Measurements from ENCODE around the gene IL17RE.

Gene IL17RE

GRCh38 chr3:9908286-9908685, 5.6 kb downstream of the IL17RE start:
- Histone ChIP-seq H3K9ac (ENCODE audit: insufficient read length) (no peak overlapping the region), H3K9me3 (ENCODE audit: low read depth, low read length) (no peaks in the 10 kb centered on the region), H3K36me3 (ENCODE audit: insufficient read depth, low read length) (no peaks in the 10 kb centered on the region), H3K27ac (no peak overlapping the region), H3K4me3 (no peak overlapping the region)
- no peak for TF ChIP-seq POLR2AphosphoS5 (IDR thresholded peaks at IDR 0.05; ENCODE audit: borderline replicate concordance, low read depth, low read length)
- no peak for TF ChIP-seq EZH2 (IDR thresholded peaks at IDR 0.05)
- TF ChIP-seq FOXP2 (optimal IDR thresholded peaks at IDR 0.05; ENCODE audit: control extremely low read depth, extremely low read length, insufficient read depth) = no peak
- no peak for DNase-seq (ENCODE audit: low read depth, low spot score)

DNA sequence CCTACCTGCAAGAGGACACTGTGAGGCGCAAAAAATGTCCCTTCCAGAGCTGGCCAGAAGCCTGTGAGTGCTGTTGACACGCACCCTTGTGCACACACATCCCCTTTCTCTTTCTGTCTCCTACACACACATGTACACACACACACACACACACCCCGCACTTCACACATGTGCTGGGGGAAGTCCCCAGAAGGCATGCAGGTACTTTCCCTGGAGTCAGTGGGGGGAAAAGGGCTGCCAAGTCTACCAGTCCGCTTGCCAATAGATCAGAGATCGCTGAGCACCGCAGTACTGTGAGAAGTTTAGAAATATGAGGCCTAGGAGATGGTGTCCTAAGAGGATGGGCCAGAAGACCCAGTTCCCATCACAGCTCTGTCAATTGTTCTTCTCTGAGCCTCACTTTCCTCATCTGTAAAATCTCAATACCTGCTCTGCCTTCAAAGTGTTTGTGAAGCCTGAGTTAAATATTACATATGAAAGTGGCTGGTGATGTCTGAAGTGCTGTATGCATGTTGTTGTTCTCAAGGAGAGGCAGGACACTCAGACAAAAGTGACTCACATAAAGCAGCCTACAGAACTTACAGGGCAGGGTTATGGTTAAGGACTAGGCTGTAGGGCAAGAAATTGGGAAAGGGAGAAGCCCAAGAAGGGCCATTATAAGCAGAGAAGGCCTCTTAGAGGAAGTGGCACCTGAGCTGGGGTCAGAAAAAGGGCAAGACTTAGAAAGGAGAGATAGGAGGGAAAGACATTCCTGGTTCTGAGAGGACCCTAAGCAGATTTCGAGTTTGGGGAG, 6.8 kb downstream of the IL17RE start:
- no peak for TF ChIP-seq EZH2 (IDR thresholded peaks at IDR 0.05)
- no peak for TF ChIP-seq FOXP2 (optimal IDR thresholded peaks at IDR 0.05; ENCODE audit: control extremely low read depth, extremely low read length, insufficient read depth)
- TF ChIP-seq POLR2AphosphoS5 (IDR thresholded peaks at IDR 0.05; ENCODE audit: borderline replicate concordance, low read depth, low read length) = no peak
- no peaks in the 10 kb centered on the region for H3K36me3 ChIP-seq (ENCODE audit: insufficient read depth, low read length)
- no peaks in the 10 kb centered on the region for H3K9me3 ChIP-seq (ENCODE audit: low read depth, low read length)
- no peak overlapping the region for H3K27ac ChIP-seq
- no peak overlapping the region for H3K9ac ChIP-seq (ENCODE audit: insufficient read length)
- DNase-seq (ENCODE audit: low read depth, low spot score) = no peak
- no peak overlapping the region for H3K4me3 ChIP-seq

DNA sequence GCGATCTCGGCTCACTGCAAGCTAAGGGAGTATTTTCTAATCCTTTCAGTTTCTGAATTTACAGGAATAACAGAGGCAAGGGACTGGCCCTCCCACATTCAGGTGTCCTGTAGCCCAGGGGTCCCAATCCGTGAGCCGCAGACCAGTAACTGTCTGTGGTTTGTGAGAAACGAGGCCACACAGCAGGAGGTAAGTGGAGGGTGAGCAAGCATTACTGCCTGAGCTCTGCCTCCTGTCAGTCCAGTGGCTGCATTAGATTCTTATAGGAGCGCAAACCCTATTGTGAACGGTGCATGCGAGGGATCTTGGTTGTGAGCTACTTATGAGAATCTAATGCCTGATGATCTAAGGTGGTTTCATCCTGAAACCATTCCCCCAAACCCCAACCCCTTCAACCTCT, 9.2 kb downstream of the IL17RE start:
- no peaks in the 10 kb centered on the region for H3K9me3 ChIP-seq (ENCODE audit: low read depth, low read length)
- DNase-seq (ENCODE audit: low read depth, low spot score) = no peak
- H3K9ac ChIP-seq (ENCODE audit: insufficient read length) = no peak overlapping the region
- H3K4me3 ChIP-seq = no peak overlapping the region
- H3K36me3 ChIP-seq (ENCODE audit: insufficient read depth, low read length) = no peaks in the 10 kb centered on the region
- no peak for TF ChIP-seq FOXP2 (optimal IDR thresholded peaks at IDR 0.05; ENCODE audit: control extremely low read depth, extremely low read length, insufficient read depth)
- no peak for TF ChIP-seq POLR2AphosphoS5 (IDR thresholded peaks at IDR 0.05; ENCODE audit: borderline replicate concordance, low read depth, low read length)
- TF ChIP-seq EZH2 (IDR thresholded peaks at IDR 0.05) = no peak
- no peak overlapping the region for H3K27ac ChIP-seq

DNA sequence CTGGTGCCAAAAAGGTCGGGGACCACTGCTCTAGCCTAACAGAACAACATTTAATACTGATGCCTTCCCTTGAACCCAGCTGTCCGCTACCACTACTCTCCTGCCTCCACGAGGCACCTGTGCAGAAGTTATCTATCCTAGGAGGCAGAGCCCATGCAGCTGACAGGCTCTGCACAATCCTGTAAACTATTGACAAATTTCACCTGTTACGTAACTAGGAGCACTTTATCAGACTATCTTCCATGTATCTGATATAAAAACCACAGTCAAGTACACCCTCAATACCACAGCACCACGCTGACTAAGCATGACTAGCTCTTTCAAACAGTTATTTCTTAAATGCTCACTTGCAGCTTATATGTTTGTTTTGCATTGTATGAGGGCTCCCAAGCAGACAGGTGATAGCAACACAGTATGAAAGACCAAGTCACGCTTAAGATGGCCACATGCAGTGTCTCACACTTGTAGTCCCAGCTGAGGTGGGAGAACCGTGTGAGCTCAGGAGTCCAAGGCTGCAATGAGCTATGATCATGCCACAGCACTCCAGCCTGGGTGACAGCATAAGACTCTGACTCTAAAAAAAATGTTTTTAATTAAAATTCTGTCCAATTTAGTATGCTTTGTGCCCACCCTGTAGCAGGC, 9.8 kb downstream of the IL17RE start:
- no peak for TF ChIP-seq FOXP2 (optimal IDR thresholded peaks at IDR 0.05; ENCODE audit: control extremely low read depth, extremely low read length, insufficient read depth)
- no peak for TF ChIP-seq EZH2 (IDR thresholded peaks at IDR 0.05)
- no peak for TF ChIP-seq POLR2AphosphoS5 (IDR thresholded peaks at IDR 0.05; ENCODE audit: borderline replicate concordance, low read depth, low read length)
- Histone ChIP-seq H3K9me3 (ENCODE audit: low read depth, low read length) (no peaks in the 10 kb centered on the region), H3K27ac (no peak overlapping the region)

GRCh38 chr3:9913601-9914000, 11.0 kb downstream of the IL17RE start:
- no peaks in the 10 kb centered on the region for H3K36me3 ChIP-seq (ENCODE audit: insufficient read depth, low read length)
- no peak overlapping the region for H3K4me3 ChIP-seq
- TF ChIP-seq EZH2 (IDR thresholded peaks at IDR 0.05) (no peak), POLR2AphosphoS5 (IDR thresholded peaks at IDR 0.05; ENCODE audit: borderline replicate concordance, low read depth, low read length) (no peak), FOXP2 (optimal IDR thresholded peaks at IDR 0.05; ENCODE audit: control extremely low read depth, extremely low read length, insufficient read depth) (no peak)
- H3K9ac ChIP-seq (ENCODE audit: insufficient read length) = no peak overlapping the region
- no peak for DNase-seq (ENCODE audit: low read depth, low spot score)
- H3K9me3 ChIP-seq (ENCODE audit: low read depth, low read length) = no peaks in the 10 kb centered on the region
- no peak overlapping the region for H3K27ac ChIP-seq

More for the DNA sequence above, 9.8 kb downstream of the IL17RE start:
- Histone ChIP-seq H3K4me3 (no peak overlapping the region), H3K9ac (ENCODE audit: insufficient read length) (no peak overlapping the region), H3K36me3 (ENCODE audit: insufficient read depth, low read length) (no peaks in the 10 kb centered on the region)
- DNase-seq (ENCODE audit: low read depth, low spot score) = no peak

DNA sequence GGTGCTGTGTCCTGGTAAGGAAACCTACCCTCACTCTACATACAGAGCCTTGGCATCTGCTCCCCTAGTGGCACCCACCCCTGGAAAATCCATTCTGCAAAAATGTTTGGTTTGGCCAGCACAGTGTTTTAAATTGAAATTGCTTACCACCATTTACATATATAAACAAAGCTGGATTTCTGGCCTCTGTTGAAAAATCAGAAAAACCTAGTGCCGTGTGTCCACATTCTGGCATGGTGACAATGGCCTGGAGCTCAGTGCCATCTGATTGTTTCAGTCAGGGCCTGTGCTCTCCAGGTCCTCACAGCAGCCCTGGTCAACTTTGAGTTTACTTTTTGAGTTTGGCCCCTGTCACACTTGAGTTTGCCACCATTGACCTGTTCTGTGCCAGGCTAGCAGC, 11.4 kb downstream of the IL17RE start:
- TF ChIP-seq FOXP2 (optimal IDR thresholded peaks at IDR 0.05; ENCODE audit: control extremely low read depth, extremely low read length, insufficient read depth) (no peak), EZH2 (IDR thresholded peaks at IDR 0.05) (no peak), POLR2AphosphoS5 (IDR thresholded peaks at IDR 0.05; ENCODE audit: borderline replicate concordance, low read depth, low read length) (no peak)

DNA sequence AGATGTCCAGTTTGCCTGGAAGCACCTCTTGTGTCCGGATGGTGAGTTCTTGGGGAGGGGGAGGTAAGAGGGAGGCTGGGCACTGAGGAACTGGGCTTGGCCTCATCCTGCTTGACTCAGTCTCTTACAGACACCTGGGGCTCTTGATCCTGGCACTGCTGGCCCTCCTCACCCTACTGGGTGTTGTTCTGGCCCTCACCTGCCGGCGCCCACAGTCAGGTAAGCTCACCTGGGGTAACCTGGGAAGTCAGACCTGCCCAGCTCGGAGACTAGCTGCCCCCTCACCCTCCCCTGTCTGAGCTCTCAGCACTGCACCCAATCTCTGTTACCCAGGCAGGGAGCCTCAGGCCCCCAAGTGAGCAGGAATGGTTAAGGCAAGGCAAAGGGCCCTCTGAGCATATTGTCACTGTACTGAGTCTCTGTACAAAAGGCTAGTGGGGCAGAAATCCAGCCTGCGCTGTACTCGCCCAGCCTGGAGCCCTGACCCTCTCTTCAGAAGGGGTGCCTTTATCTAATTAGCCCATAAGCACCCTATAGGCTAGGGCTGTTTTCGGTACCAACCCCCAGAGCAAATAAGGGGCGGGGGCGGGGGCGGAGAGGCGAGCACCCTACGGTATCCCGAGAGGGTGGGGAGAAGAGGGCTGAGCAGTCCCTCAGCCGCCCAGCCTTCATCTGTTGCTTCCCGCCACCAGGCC, 12.1 kb downstream of the IL17RE start:
- no peaks in the 10 kb centered on the region for H3K36me3 ChIP-seq (ENCODE audit: insufficient read depth, low read length)

More for the DNA sequence above, 11.4 kb downstream of the IL17RE start:
- DNase-seq (ENCODE audit: low read depth, low spot score) = no peak
- no peaks in the 10 kb centered on the region for H3K36me3 ChIP-seq (ENCODE audit: insufficient read depth, low read length)
- H3K9ac ChIP-seq (ENCODE audit: insufficient read length) = no peak overlapping the region
- no peak overlapping the region for H3K4me3 ChIP-seq
- H3K9me3 ChIP-seq (ENCODE audit: low read depth, low read length) = no peaks in the 10 kb centered on the region
- no peak overlapping the region for H3K27ac ChIP-seq

More for the DNA sequence above, 12.1 kb downstream of the IL17RE start:
- no peaks in the 10 kb centered on the region for H3K9me3 ChIP-seq (ENCODE audit: low read depth, low read length)
- peak overlapping the region; percentile 59 for H3K4me3 ChIP-seq
- TF ChIP-seq POLR2AphosphoS5 (IDR thresholded peaks at IDR 0.05; ENCODE audit: borderline replicate concordance, low read depth, low read length) = no peak
- TF ChIP-seq FOXP2 (optimal IDR thresholded peaks at IDR 0.05; ENCODE audit: control extremely low read depth, extremely low read length, insufficient read depth) = no peak
- TF ChIP-seq EZH2 (IDR thresholded peaks at IDR 0.05) = no peak
- H3K27ac ChIP-seq = no peak overlapping the region
- H3K9ac ChIP-seq (ENCODE audit: insufficient read length) = no peak overlapping the region
- no peak for DNase-seq (ENCODE audit: low read depth, low spot score)

Measured in SK-N-MC (cell line).